ENCODE results near the gene ITGBL1.

ITGBL1 gene

DNA sequence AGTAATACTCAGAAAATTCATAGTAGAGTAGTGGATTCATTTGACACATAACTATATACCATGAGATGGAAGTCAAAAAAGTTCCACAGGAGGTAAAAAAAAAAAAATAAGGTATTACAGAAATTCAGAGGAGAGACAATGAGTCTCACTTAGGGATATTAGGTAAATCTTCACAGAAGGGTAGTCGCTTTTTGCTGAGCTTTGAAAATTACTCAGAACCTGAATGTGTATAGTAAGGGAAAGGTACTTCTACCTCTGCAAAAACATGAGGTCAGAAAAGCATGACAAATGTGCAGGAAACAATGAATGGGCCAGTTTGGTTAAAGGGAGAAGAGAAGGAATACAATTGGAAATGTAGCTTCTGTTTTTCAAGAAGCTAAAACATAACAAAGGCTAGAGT, 250.6 kb downstream of the ITGBL1 start:
- no peak overlapping the region for H2BK12ac ChIP-seq (ENCODE audit: low read length in 2 of 2)
- peaks cover 0 to 14% of the 10 kb centered on the region in 2 experiments for H3K36me3 ChIP-seq (ENCODE audit: control insufficient read depth in 1 of 2, insufficient read depth in 2 of 2, low read depth in 1 of 2, low read length in 2 of 2)
- H4K91ac ChIP-seq (ENCODE audit: low read length) = no peak overlapping the region
- no peak overlapping the region for H2BK120ac ChIP-seq (ENCODE audit: low read depth, low read length)
- no peaks in the 10 kb centered on the region for H3K79me1 ChIP-seq (replicated peaks; ENCODE audit: low read length, poor library complexity, severe bottlenecking)
- H3K4me3 ChIP-seq (ENCODE audit: insufficient read depth in 1 of 2, low read depth in 1 of 2, low read length in 2 of 2) = no peak overlapping the region
- H3K14ac ChIP-seq (ENCODE audit: low read length in 2 of 2) = no peak overlapping the region
- no peak for DNase-seq
- no peaks in the 10 kb centered on the region for H3K9me3 ChIP-seq (ENCODE audit: control insufficient read depth, low read length)
- no peak overlapping the region for H2BK5ac ChIP-seq (ENCODE audit: low read depth, low read length, poor library complexity, severe bottlenecking)
- no peak overlapping the region for H3K18ac ChIP-seq (ENCODE audit: low read depth in 1 of 2, low read length in 2 of 2)
- no peaks in the 10 kb centered on the region for H3K4me1 ChIP-seq (ENCODE audit: control insufficient read depth, insufficient read depth, low read depth, low read length)
- H2AFZ ChIP-seq (ENCODE audit: low read depth, low read length) = no peak overlapping the region
- no peak overlapping the region for H4K8ac ChIP-seq (ENCODE audit: low read length)
- H3K27ac ChIP-seq (ENCODE audit: low read length, poor library complexity, severe bottlenecking) = no peak overlapping the region
- H2BK15ac ChIP-seq (ENCODE audit: low read depth, poor library complexity, severe bottlenecking) = no peak overlapping the region
- WGBS = 86% methylated on average over 1 of the region's 1 CpG
- H3K23ac ChIP-seq (ENCODE audit: low read length in 2 of 2) = no peak overlapping the region
- no peak overlapping the region for H3K4ac ChIP-seq (ENCODE audit: low read depth in 1 of 2, low read length in 2 of 2)
- no peak overlapping the region for H3K4me2 ChIP-seq (ENCODE audit: low read length, poor library complexity, severe bottlenecking)
- H3K9ac ChIP-seq (ENCODE audit: low read length) = no peak overlapping the region
- H3K27me3 ChIP-seq (ENCODE audit: control insufficient read depth in 1 of 2, insufficient read depth in 1 of 2, low read length in 2 of 2) = no peaks in the 10 kb centered on the region
- H2AK5ac ChIP-seq (ENCODE audit: low read length, severe bottlenecking) = no peak overlapping the region

DNA sequence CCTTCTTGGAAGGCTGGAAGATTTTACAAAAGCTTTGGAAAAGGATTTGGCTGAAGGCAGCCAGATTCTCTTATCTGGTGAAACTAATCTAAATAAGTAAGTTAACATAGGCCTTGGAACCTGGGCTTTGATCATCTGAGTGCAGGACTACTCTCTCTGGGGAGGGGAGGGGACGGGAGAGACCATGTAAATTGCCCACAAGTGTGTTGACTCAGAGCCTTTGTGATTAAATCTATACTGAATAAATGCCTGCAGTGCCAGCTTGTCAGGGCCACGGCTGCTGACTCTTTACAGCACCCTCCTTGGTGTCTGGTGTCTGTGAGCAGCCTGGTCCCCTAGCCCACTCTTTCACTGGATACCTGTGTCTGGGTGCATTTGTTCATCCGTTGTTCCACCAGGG, 251.4 kb downstream of the ITGBL1 start:
- Histone ChIP-seq H3K79me1 (replicated peaks; ENCODE audit: low read length, poor library complexity, severe bottlenecking) (no peaks in the 10 kb centered on the region), H3K23ac (ENCODE audit: low read length in 2 of 2) (no peak overlapping the region), H3K36me3 (ENCODE audit: control insufficient read depth in 1 of 2, insufficient read depth in 2 of 2, low read depth in 1 of 2, low read length in 2 of 2) (peaks cover 0 to 21% of the 10 kb centered on the region in 2 experiments), H3K9me3 (ENCODE audit: control insufficient read depth, low read length) (no peaks in the 10 kb centered on the region), H2AK5ac (ENCODE audit: low read length, severe bottlenecking) (no peak overlapping the region), H2BK15ac (ENCODE audit: low read depth, poor library complexity, severe bottlenecking) (no peak overlapping the region), H3K14ac (ENCODE audit: low read length in 2 of 2) (no peak overlapping the region), H3K27ac (ENCODE audit: low read length, poor library complexity, severe bottlenecking) (no peak overlapping the region), H3K4me1 (ENCODE audit: control insufficient read depth, insufficient read depth, low read depth, low read length) (no peaks in the 10 kb centered on the region), H3K4ac (ENCODE audit: low read depth in 1 of 2, low read length in 2 of 2) (no peak overlapping the region), H2AFZ (ENCODE audit: low read depth, low read length) (no peak overlapping the region), H3K4me2 (ENCODE audit: low read length, poor library complexity, severe bottlenecking) (no peak overlapping the region), H4K8ac (ENCODE audit: low read length) (no peak overlapping the region), H3K27me3 (ENCODE audit: control insufficient read depth in 1 of 2, insufficient read depth in 1 of 2, low read length in 2 of 2) (no peaks in the 10 kb centered on the region), H4K91ac (ENCODE audit: low read length) (no peak overlapping the region), H2BK120ac (ENCODE audit: low read depth, low read length) (no peak overlapping the region), H2BK5ac (ENCODE audit: low read depth, low read length, poor library complexity, severe bottlenecking) (no peak overlapping the region), H3K18ac (ENCODE audit: low read depth in 1 of 2, low read length in 2 of 2) (no peak overlapping the region), H2BK12ac (ENCODE audit: low read length in 2 of 2) (no peak overlapping the region), H3K4me3 (ENCODE audit: insufficient read depth in 1 of 2, low read depth in 1 of 2, low read length in 2 of 2) (no peak overlapping the region), H3K9ac (ENCODE audit: low read length) (no peak overlapping the region)
- WGBS = 63% methylated on average over 3 of the region's 3 CpGs
- no peak for DNase-seq

DNA sequence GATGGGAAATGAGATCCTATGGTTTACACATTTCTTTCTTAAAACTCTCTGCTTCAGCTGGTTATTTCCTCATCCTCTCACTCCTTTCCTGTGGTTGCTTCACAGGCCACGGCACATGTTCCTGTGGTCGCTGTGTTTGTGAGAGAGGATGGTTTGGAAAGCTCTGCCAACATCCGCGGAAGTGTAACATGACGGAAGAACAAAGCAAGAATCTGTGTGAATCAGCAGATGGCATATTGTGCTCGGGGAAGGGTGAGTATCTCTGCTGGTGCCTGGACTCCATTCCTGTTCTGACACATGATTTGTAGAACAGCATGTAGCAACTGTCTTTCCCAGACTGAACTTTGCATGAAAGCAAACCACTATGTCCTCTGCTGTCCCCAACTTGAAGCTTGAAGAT, 254.2 kb downstream of the ITGBL1 start:
- 62% methylated on average over 6 of the region's 6 CpGs for whole genome bisulfite sequencing
- H3K4me1 ChIP-seq (ENCODE audit: control insufficient read depth, insufficient read depth, low read depth, low read length) = no peaks in the 10 kb centered on the region
- H3K4me3 ChIP-seq (ENCODE audit: insufficient read depth in 1 of 2, low read depth in 1 of 2, low read length in 2 of 2) = no peak overlapping the region

GRCh38 chr13:101707659-101708058, 255.2 kb downstream of the ITGBL1 start:
- no peaks in the 10 kb centered on the region for H3K9me3 ChIP-seq (ENCODE audit: control insufficient read depth, low read length)
- no peaks in the 10 kb centered on the region for H3K79me1 ChIP-seq (replicated peaks; ENCODE audit: low read length, poor library complexity, severe bottlenecking)
- no peak overlapping the region for H3K4me3 ChIP-seq (ENCODE audit: insufficient read depth in 1 of 2, low read depth in 1 of 2, low read length in 2 of 2)
- no peak overlapping the region for H4K8ac ChIP-seq (ENCODE audit: low read length)
- H3K18ac ChIP-seq (ENCODE audit: low read depth in 1 of 2, low read length in 2 of 2) = no peak overlapping the region
- no peak overlapping the region for H2BK120ac ChIP-seq (ENCODE audit: low read depth, low read length)
- no peak overlapping the region for H3K9ac ChIP-seq (ENCODE audit: low read length)
- no peak overlapping the region for H2AK5ac ChIP-seq (ENCODE audit: low read length, severe bottlenecking)
- no peak overlapping the region for H3K4ac ChIP-seq (ENCODE audit: low read depth in 1 of 2, low read length in 2 of 2)
- no peak overlapping the region for H3K23ac ChIP-seq (ENCODE audit: low read length in 2 of 2)
- H3K27ac ChIP-seq (ENCODE audit: low read length, poor library complexity, severe bottlenecking) = no peak overlapping the region
- H3K4me2 ChIP-seq (ENCODE audit: low read length, poor library complexity, severe bottlenecking) = no peak overlapping the region
- no peak overlapping the region for H2BK5ac ChIP-seq (ENCODE audit: low read depth, low read length, poor library complexity, severe bottlenecking)
- WGBS = no CpG with 5 or more reads among the region's 2 CpGs
- no peak overlapping the region for H2BK15ac ChIP-seq (ENCODE audit: low read depth, poor library complexity, severe bottlenecking)
- H3K36me3 ChIP-seq (ENCODE audit: control insufficient read depth in 1 of 2, insufficient read depth in 2 of 2, low read depth in 1 of 2, low read length in 2 of 2) = peaks cover 0 to 23% of the 10 kb centered on the region in 2 experiments
- DNase-seq = no peak
- no peaks in the 10 kb centered on the region for H3K27me3 ChIP-seq (ENCODE audit: control insufficient read depth in 1 of 2, insufficient read depth in 1 of 2, low read length in 2 of 2)
- no peak overlapping the region for H3K14ac ChIP-seq (ENCODE audit: low read length in 2 of 2)
- no peaks in the 10 kb centered on the region for H3K4me1 ChIP-seq (ENCODE audit: control insufficient read depth, insufficient read depth, low read depth, low read length)
- no peak overlapping the region for H2AFZ ChIP-seq (ENCODE audit: low read depth, low read length)
- no peak overlapping the region for H4K91ac ChIP-seq (ENCODE audit: low read length)
- H2BK12ac ChIP-seq (ENCODE audit: low read length in 2 of 2) = no peak overlapping the region

More for the DNA sequence above, 254.2 kb downstream of the ITGBL1 start:
- no peak overlapping the region for H3K14ac ChIP-seq (ENCODE audit: low read length in 2 of 2)
- no peak overlapping the region for H4K91ac ChIP-seq (ENCODE audit: low read length)
- H3K4ac ChIP-seq (ENCODE audit: low read depth in 1 of 2, low read length in 2 of 2) = no peak overlapping the region
- H3K27me3 ChIP-seq (ENCODE audit: control insufficient read depth in 1 of 2, insufficient read depth in 1 of 2, low read length in 2 of 2) = no peaks in the 10 kb centered on the region
- peak; percentile 79 for DNase-seq
- no peak overlapping the region for H2BK12ac ChIP-seq (ENCODE audit: low read length in 2 of 2)
- H3K18ac ChIP-seq (ENCODE audit: low read depth in 1 of 2, low read length in 2 of 2) = no peak overlapping the region
- no peak overlapping the region for H2BK5ac ChIP-seq (ENCODE audit: low read depth, low read length, poor library complexity, severe bottlenecking)
- peak overlapping the region; percentile 9 for H3K27ac ChIP-seq (ENCODE audit: low read length, poor library complexity, severe bottlenecking)
- H3K79me1 ChIP-seq (replicated peaks; ENCODE audit: low read length, poor library complexity, severe bottlenecking) = no peaks in the 10 kb centered on the region
- no peak overlapping the region for H2AFZ ChIP-seq (ENCODE audit: low read depth, low read length)
- peaks cover 0 to 23% of the 10 kb centered on the region in 2 experiments for H3K36me3 ChIP-seq (ENCODE audit: control insufficient read depth in 1 of 2, insufficient read depth in 2 of 2, low read depth in 1 of 2, low read length in 2 of 2)
- no peak overlapping the region for H2AK5ac ChIP-seq (ENCODE audit: low read length, severe bottlenecking)
- H3K4me2 ChIP-seq (ENCODE audit: low read length, poor library complexity, severe bottlenecking) = peak overlapping the region; percentile 24
- H3K9ac ChIP-seq (ENCODE audit: low read length) = no peak overlapping the region
- H4K8ac ChIP-seq (ENCODE audit: low read length) = no peak overlapping the region
- H3K23ac ChIP-seq (ENCODE audit: low read length in 2 of 2) = no peak overlapping the region
- H2BK15ac ChIP-seq (ENCODE audit: low read depth, poor library complexity, severe bottlenecking) = no peak overlapping the region
- no peaks in the 10 kb centered on the region for H3K9me3 ChIP-seq (ENCODE audit: control insufficient read depth, low read length)
- H2BK120ac ChIP-seq (ENCODE audit: low read depth, low read length) = no peak overlapping the region
